Panc1 (cell line): ENCODE data around the gene DSG1. TPM values are rescaled to one million over a fixed set of nuclear protein-coding genes. Genes with fewer than 3 reads are reported as not detected.

Experiments used
- ATAC-seq: fragments of 200-7000 bp; cut with Tn5 transposase; 2 replicates; pipeline ENCODE4 v1.9.1; 2020; ENCODE audit warnings: mild to moderate bottlenecking, moderate library complexity
- BruUV-seq: library from RNA; stranded (reverse); fragments of 400-500 nt; replicated peaks from 2 replicates; lab custom pipeline; 2021; lab: Mats Ljungman, UMichigan
- CTCF ChIA-PET: fragments of 300-600 bp; sonication (Branson Sonifier 250); formaldehyde crosslinking; loops from one replicate; lab custom pipeline; 2022; ENCODE audit warnings: antibody characterized with exemption; lab: Charles Lee
- POLR2A ChIA-PET: fragments of 300-600 bp; sonication (Branson Sonifier 250); formaldehyde crosslinking; loops from one replicate; lab custom pipeline; 2022; ENCODE audit warnings: antibody characterized with exemption; lab: Charles Lee
- DNase-seq: peaks from one replicate; pipeline ENCODE4 v3.0.0-alpha.2; 2010; ENCODE audit warnings: low read depth, low spot score
- H3K27ac ChIP-seq: 2 replicates; pipeline ENCODE4 v1.5.1; 2011; ENCODE audit warnings: mild to moderate bottlenecking, low read length, inconsistent platforms
- H3K27me3 ChIP-seq: fragments of 200-500 bp; sonication (Bioruptor generic); 2 replicates; pipeline ENCODE4 v1.6.0; 2014; ENCODE audit warnings: low read length, inconsistent platforms; ENCODE audit not compliant: control insufficient read depth, insufficient read depth
- H3K36me3 ChIP-seq: fragments of 200-500 bp; sonication (Bioruptor generic); 2 replicates; pipeline ENCODE4 v1.5.1; 2014; ENCODE audit warnings: inconsistent platforms, mild to moderate bottlenecking, low read length, moderate library complexity; ENCODE audit not compliant: control insufficient read depth, insufficient read depth
- H3K4me1 ChIP-seq: 2 replicates; pipeline ENCODE4 v1.5.1; 2011; ENCODE audit warnings: inconsistent platforms, mild to moderate bottlenecking, low read length, moderate library complexity; ENCODE audit not compliant: control insufficient read depth, insufficient read depth
- H3K4me3 ChIP-seq, 2 experiments: 2 replicates each; pipeline ENCODE4 v1.5.1; 2011 to 2012; ENCODE audit warnings: low read depth in 2 of 2, low read length in 2 of 2, mild to moderate bottlenecking in 2 of 2, inconsistent platforms in 1 of 2, moderate library complexity in 1 of 2
- H3K9me3 ChIP-seq: fragments of 200-500 bp; sonication (Bioruptor generic); 2 replicates; pipeline ENCODE4 v1.5.1; 2014; ENCODE audit warnings: low read depth, mild to moderate bottlenecking, inconsistent platforms, low read length, moderate library complexity; ENCODE audit not compliant: control insufficient read depth, insufficient read depth
- POLR2AphosphoS5 ChIP-seq: IDR thresholded peaks from 2 replicates; pipeline ENCODE4 v1.6.1; 2012; ENCODE audit warnings: mild to moderate bottlenecking, low read depth, low read length, moderate library complexity
- SIN3A ChIP-seq: IDR thresholded peaks from 2 replicates; pipeline ENCODE4 v1.6.1; 2012; ENCODE audit warnings: low read depth, mild to moderate bottlenecking, low read length, moderate library complexity, borderline replicate concordance; ENCODE audit not compliant: insufficient read depth
- TCF7L2 ChIP-seq: IDR thresholded peaks from 2 replicates; pipeline ENCODE4 v1.6.1; 2011; ENCODE audit warnings: mild to moderate bottlenecking, low read depth, low read length, inconsistent platforms
- in situ Hi-C: cut with HindIII; loops from 2 replicates; pipeline ENCODE4 v1.10.0; 2016; ENCODE audit warnings: low sequenced_read_pairs, low pct_unique_long_range_greater_than_20kb
- intact Hi-C: fragments of 100-400 bp; cut with micrococcal nuclease; formaldehyde crosslinking; loops from one replicate; pipeline ENCODE4 v1.10.0; 2022; ENCODE audit not compliant: unreplicated experiment
- total RNA-seq: library from RNA; stranded (reverse); gene quantifications from one replicate; pipeline ENCODE4 v1.2.1, GENCODE V29; 2021; ENCODE audit not compliant: unreplicated experiment
- TF ChIP-seq, protein P1 (sequence below), 2 experiments: IDR thresholded peaks; 2 replicates each; pipeline ENCODE4 v1.6.1; 2011 to 2012; ENCODE audit warnings: low read depth in 2 of 2, control low read depth in 1 of 2, low read length in 1 of 2, mild to moderate bottlenecking in 1 of 2, moderate library complexity in 1 of 2; ENCODE audit not compliant: insufficient read depth in 1 of 2
- TF ChIP-seq, protein P2 (sequence below): fragments of 450-650 bp; IDR thresholded peaks from 2 replicates; pipeline ENCODE4 v1.5.1; 2017; ENCODE audit warnings: mild to moderate bottlenecking

The DSG1 gene
- total RNA-seq, 1 experiment from 2014 or later = not detected

DNA sequence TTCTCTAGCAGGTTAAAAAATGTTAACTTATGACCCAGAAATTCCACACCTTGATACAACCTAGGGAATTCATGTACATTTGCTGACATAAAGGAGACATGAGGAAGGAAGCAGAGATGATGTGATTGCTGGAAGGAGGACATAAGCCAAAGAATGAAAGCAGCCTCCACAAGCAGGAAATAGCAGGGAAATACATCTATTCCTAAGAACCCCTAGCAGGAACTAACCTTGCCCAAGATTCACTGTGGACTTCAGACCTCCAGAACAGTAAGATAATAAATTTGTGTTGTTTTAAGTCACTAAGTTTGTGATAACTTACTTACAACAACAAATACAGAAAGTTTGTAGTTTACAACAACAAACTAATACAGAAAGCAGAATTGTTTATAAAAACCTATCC, 54.0 kb downstream of the DSG1 start:
- ATAC-seq (no peak), DNase-seq (no peak)
- Histone ChIP-seq H3K4me3 (no peak overlapping the region), H3K27me3 (no peaks in the 10 kb centered on the region), H3K27ac (no peak overlapping the region), H3K36me3 (no peaks in the 10 kb centered on the region), H3K9me3 (no peaks in the 10 kb centered on the region), H3K4me1 (no peaks in the 10 kb centered on the region)
- ChIA-PET POLR2A (no interaction called here), CTCF (no interaction called here)
- intact Hi-C loops = no loop called here
- in situ Hi-C loops = no loop called here
- no TSS peak for BruUV-seq
- TF ChIP-seq, protein P1, sequence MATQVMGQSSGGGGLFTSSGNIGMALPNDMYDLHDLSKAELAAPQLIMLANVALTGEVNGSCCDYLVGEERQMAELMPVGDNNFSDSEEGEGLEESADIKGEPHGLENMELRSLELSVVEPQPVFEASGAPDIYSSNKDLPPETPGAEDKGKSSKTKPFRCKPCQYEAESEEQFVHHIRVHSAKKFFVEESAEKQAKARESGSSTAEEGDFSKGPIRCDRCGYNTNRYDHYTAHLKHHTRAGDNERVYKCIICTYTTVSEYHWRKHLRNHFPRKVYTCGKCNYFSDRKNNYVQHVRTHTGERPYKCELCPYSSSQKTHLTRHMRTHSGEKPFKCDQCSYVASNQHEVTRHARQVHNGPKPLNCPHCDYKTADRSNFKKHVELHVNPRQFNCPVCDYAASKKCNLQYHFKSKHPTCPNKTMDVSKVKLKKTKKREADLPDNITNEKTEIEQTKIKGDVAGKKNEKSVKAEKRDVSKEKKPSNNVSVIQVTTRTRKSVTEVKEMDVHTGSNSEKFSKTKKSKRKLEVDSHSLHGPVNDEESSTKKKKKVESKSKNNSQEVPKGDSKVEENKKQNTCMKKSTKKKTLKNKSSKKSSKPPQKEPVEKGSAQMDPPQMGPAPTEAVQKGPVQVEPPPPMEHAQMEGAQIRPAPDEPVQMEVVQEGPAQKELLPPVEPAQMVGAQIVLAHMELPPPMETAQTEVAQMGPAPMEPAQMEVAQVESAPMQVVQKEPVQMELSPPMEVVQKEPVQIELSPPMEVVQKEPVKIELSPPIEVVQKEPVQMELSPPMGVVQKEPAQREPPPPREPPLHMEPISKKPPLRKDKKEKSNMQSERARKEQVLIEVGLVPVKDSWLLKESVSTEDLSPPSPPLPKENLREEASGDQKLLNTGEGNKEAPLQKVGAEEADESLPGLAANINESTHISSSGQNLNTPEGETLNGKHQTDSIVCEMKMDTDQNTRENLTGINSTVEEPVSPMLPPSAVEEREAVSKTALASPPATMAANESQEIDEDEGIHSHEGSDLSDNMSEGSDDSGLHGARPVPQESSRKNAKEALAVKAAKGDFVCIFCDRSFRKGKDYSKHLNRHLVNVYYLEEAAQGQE (IDR thresholded peaks at IDR 0.05; ENCODE audit: insufficient read depth in 1 of 2, low read depth in 2 of 2, low read length in 1 of 2) = no peak
- TF ChIP-seq SIN3A (no peak), POLR2AphosphoS5 (no peak), TCF7L2 (no peak)
- TF ChIP-seq, protein P2, sequence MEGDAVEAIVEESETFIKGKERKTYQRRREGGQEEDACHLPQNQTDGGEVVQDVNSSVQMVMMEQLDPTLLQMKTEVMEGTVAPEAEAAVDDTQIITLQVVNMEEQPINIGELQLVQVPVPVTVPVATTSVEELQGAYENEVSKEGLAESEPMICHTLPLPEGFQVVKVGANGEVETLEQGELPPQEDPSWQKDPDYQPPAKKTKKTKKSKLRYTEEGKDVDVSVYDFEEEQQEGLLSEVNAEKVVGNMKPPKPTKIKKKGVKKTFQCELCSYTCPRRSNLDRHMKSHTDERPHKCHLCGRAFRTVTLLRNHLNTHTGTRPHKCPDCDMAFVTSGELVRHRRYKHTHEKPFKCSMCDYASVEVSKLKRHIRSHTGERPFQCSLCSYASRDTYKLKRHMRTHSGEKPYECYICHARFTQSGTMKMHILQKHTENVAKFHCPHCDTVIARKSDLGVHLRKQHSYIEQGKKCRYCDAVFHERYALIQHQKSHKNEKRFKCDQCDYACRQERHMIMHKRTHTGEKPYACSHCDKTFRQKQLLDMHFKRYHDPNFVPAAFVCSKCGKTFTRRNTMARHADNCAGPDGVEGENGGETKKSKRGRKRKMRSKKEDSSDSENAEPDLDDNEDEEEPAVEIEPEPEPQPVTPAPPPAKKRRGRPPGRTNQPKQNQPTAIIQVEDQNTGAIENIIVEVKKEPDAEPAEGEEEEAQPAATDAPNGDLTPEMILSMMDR = no peak

DNA sequence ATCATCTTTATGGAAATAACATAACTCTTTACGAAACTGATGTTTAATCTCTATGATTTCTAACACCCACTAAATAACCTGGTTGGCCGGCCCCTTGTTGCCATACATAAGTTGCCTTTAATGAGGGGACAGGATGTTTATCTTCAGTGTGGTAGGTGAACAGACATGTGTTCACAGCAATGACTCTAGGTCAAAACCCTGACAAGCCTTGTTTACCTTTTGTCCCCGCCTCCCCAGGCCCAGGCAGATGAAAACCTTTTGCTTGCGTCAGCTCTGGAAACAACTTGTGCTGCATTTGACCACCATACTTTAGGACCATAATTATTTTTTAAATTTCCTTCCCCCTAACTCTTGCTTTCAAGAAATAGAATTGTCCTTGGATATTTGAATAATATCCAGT, 55.7 kb downstream of the DSG1 start:
- CTCF ChIA-PET = no interaction called here
- H3K4me3 ChIP-seq = no peak overlapping the region
- H3K4me1 ChIP-seq = no peaks in the 10 kb centered on the region
- in situ Hi-C loops = no loop called here
- no peaks in the 10 kb centered on the region for H3K9me3 ChIP-seq
- no peak for ATAC-seq
- no peak overlapping the region for H3K27ac ChIP-seq
- no TSS peak for BruUV-seq
- no peaks in the 10 kb centered on the region for H3K36me3 ChIP-seq
- POLR2A ChIA-PET = no interaction called here
- H3K27me3 ChIP-seq = no peaks in the 10 kb centered on the region
- DNase-seq = no peak
- intact Hi-C loops = no loop called here
- TF ChIP-seq, protein P1 (IDR thresholded peaks at IDR 0.05; ENCODE audit: insufficient read depth in 1 of 2, low read depth in 2 of 2, low read length in 1 of 2) = no peak
- TF ChIP-seq, protein P2 = no peak
- TF ChIP-seq SIN3A (no peak), TCF7L2 (no peak), POLR2AphosphoS5 (no peak)
